Panc1 (cell line): Measurements from ENCODE around the gene GPR55.

Experiments used
- POLR2AphosphoS5 ChIP-seq: IDR thresholded peaks from 2 replicates; pipeline ENCODE4 v1.6.1; 2012; ENCODE audit warnings: mild to moderate bottlenecking, low read depth, low read length, moderate library complexity
- SIN3A ChIP-seq: IDR thresholded peaks from 2 replicates; pipeline ENCODE4 v1.6.1; 2012; ENCODE audit warnings: low read depth, mild to moderate bottlenecking, low read length, moderate library complexity, borderline replicate concordance; ENCODE audit not compliant: insufficient read depth
- TF ChIP-seq, protein P1 (sequence below): fragments of 450-650 bp; IDR thresholded peaks from 2 replicates; pipeline ENCODE4 v1.5.1; 2017; ENCODE audit warnings: mild to moderate bottlenecking

DNA sequence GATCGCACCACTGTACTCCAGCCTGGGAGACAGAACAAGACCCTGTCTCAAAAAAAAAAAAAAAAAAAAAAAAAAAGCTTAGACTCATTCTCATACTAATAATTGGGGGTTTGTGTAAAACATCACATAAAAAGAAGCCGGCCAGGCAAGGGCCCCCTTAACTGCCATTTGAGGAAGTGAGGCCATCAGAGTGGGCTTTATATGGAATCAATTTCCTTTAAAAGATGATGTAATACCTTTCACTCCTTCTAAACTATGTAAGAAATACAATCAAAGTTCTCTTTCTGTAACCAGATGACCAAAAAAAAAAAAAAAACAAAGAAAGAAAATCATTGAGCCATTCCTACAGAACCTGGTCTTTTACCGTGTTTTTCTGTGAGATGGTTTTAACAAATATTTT, 13.1 kb upstream of the GPR55 start:
- TF ChIP-seq, protein P1, sequence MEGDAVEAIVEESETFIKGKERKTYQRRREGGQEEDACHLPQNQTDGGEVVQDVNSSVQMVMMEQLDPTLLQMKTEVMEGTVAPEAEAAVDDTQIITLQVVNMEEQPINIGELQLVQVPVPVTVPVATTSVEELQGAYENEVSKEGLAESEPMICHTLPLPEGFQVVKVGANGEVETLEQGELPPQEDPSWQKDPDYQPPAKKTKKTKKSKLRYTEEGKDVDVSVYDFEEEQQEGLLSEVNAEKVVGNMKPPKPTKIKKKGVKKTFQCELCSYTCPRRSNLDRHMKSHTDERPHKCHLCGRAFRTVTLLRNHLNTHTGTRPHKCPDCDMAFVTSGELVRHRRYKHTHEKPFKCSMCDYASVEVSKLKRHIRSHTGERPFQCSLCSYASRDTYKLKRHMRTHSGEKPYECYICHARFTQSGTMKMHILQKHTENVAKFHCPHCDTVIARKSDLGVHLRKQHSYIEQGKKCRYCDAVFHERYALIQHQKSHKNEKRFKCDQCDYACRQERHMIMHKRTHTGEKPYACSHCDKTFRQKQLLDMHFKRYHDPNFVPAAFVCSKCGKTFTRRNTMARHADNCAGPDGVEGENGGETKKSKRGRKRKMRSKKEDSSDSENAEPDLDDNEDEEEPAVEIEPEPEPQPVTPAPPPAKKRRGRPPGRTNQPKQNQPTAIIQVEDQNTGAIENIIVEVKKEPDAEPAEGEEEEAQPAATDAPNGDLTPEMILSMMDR: no peak
- TF ChIP-seq POLR2AphosphoS5: no peak
- no peak for TF ChIP-seq SIN3A
